Endothelial cell of umbilical vein (primary cell): Measurements from ENCODE around the gene APBB2. TPM values are rescaled to one million over a fixed set of nuclear protein-coding genes. Genes with fewer than 3 reads are reported as not detected.

Source experiments
- BruUV-seq: library from RNA; stranded (reverse); fragments of 400-500 nt; replicated peaks from 2 replicates; lab custom pipeline; 2021; lab: Mats Ljungman, UMichigan
- CTCF ChIA-PET: fragments of 300-600, 350-600 bp; sonication (Branson Sonifier 250); formaldehyde crosslinking; loops from one replicate; lab custom pipeline; 2021; ENCODE audit warnings: antibody characterized with exemption, inconsistent platforms; lab: Charles Lee
- POLR2A ChIA-PET: fragments of 300-600, 350-600 bp; sonication (Branson Sonifier 250); formaldehyde crosslinking; loops from one replicate; lab custom pipeline; 2021; ENCODE audit warnings: antibody characterized with exemption, inconsistent platforms; lab: Charles Lee
- DNase-seq: peaks from one replicate; pipeline ENCODE4 v3.0.0-alpha.2; 2011; ENCODE audit warnings: low read depth, low spot score
- FAIRE-seq: peaks from 2 replicates; lab custom pipeline; 2011; peaks lifted over from hg19 to GRCh38; lab: Jason Lieb, UNC
- H2AFZ ChIP-seq: 2 replicates; pipeline ENCODE4 v1.6.0; 2012; ENCODE audit warnings: low read depth, low read length, control low read depth, inconsistent platforms
- H3K27ac ChIP-seq: 2 replicates; pipeline ENCODE4 v1.5.1; 2011; ENCODE audit warnings: low read depth, mild to moderate bottlenecking, control low read depth, low read length, moderate library complexity; ENCODE audit not compliant: insufficient read depth
- H3K27me3 ChIP-seq, 2 experiments: 2 replicates each; pipeline versions ENCODE4 v1.6.0 to v1.6.1; 2011; ENCODE audit warnings: low read length in 2 of 2, mixed read lengths in 1 of 2; ENCODE audit not compliant: control insufficient read depth in 2 of 2, insufficient read depth in 2 of 2
- H3K36me3 ChIP-seq, 2 experiments: 2 replicates in 1 of 2; 3 replicates in 1 of 2; pipeline ENCODE4 v1.5.1; 2011; ENCODE audit warnings: low read length in 2 of 2, mild to moderate bottlenecking in 1 of 2, moderate library complexity in 1 of 2; ENCODE audit not compliant: control insufficient read depth in 2 of 2, insufficient read depth in 2 of 2; ENCODE audit errors: extremely low read depth in 1 of 2
- H3K4me1 ChIP-seq: 3 replicates; pipeline ENCODE4 v1.5.1; 2011; ENCODE audit warnings: mild to moderate bottlenecking, low read length; ENCODE audit not compliant: control insufficient read depth, insufficient read depth; ENCODE audit errors: extremely low read depth
- H3K4me2 ChIP-seq: 2 replicates; pipeline ENCODE4 v1.6.1; 2011; ENCODE audit warnings: low read length, control low read depth, mixed read lengths; ENCODE audit not compliant: insufficient read depth
- H3K4me3 ChIP-seq, 3 experiments: fragments of 200-600 bp in 1 of 3; sonication (generic), shearing (Covaris generic) in 1 of 3; replicated peaks in 1 of 3; 2 replicates each; pipeline ENCODE4 v1.5.1; 2011 to 2016; ENCODE audit warnings: control low read depth in 3 of 3, low read length in 3 of 3, mild to moderate bottlenecking in 2 of 3, inconsistent platforms in 1 of 3, low read depth in 1 of 3, moderate library complexity in 1 of 3; ENCODE audit not compliant: insufficient read depth in 1 of 3
- H3K79me2 ChIP-seq: 2 replicates; pipeline ENCODE4 v1.6.0; 2012; ENCODE audit warnings: low read length, inconsistent platforms; ENCODE audit not compliant: control insufficient read depth, insufficient read depth
- H3K9ac ChIP-seq: replicated peaks from 2 replicates; pipeline ENCODE3; 2011; ENCODE audit warnings: low read length, control low read depth; ENCODE audit not compliant: insufficient read depth; ENCODE audit errors: extremely low read depth
- H3K9me1 ChIP-seq: replicated peaks from 3 replicates; pipeline ENCODE4 v1.6.0; 2011; ENCODE audit warnings: mild to moderate bottlenecking, low read length; ENCODE audit not compliant: control insufficient read depth, insufficient read depth; ENCODE audit errors: extremely low read depth
- H3K9me3 ChIP-seq: replicated peaks from 2 replicates; pipeline ENCODE4 v1.5.1; 2012; ENCODE audit warnings: low read length, inconsistent platforms; ENCODE audit not compliant: control insufficient read depth, insufficient read depth
- H4K20me1 ChIP-seq: replicated peaks from 2 replicates; pipeline ENCODE3; 2011; ENCODE audit warnings: mild to moderate bottlenecking, low read length; ENCODE audit not compliant: control insufficient read depth, insufficient read depth; ENCODE audit errors: extremely low read depth
- EZH2 ChIP-seq: IDR thresholded peaks from 2 replicates; pipeline ENCODE4 v1.6.1; 2012; ENCODE audit warnings: borderline replicate concordance, low read depth, mild to moderate bottlenecking, moderate library complexity, low read length, inconsistent platforms; ENCODE audit not compliant: severe bottlenecking
- FOS ChIP-seq: IDR thresholded peaks from 2 replicates; pipeline ENCODE4 v1.6.1; 2011; ENCODE audit warnings: mild to moderate bottlenecking, low read length, moderate library complexity, borderline replicate concordance; ENCODE audit not compliant: insufficient read depth
- GATA2 ChIP-seq: IDR thresholded peaks from 2 replicates; pipeline ENCODE4 v1.7.0; 2011; ENCODE audit warnings: low read depth, mild to moderate bottlenecking, moderate library complexity, mixed read lengths, low read length; ENCODE audit not compliant: insufficient read length, insufficient read depth
- JUN ChIP-seq: IDR thresholded peaks from 2 replicates; pipeline ENCODE4 v1.6.1; 2011; ENCODE audit warnings: borderline replicate concordance, low read depth; ENCODE audit not compliant: insufficient read length, insufficient read depth
- MYC ChIP-seq: IDR thresholded peaks from one replicate; pipeline ENCODE4 v1.6.1; 2011; ENCODE audit warnings: mild to moderate bottlenecking, low read depth, low read length
- POLR2A ChIP-seq: IDR thresholded peaks from 2 replicates; pipeline ENCODE4 v1.6.1; 2012; ENCODE audit warnings: low read depth, mild to moderate bottlenecking, control low read depth, low read length
- POLR2AphosphoS5 ChIP-seq: IDR thresholded peaks from 2 replicates; pipeline ENCODE4 v1.6.1; 2012; ENCODE audit warnings: low read depth, mild to moderate bottlenecking, control low read depth, low read length, moderate library complexity; ENCODE audit not compliant: insufficient read depth
- dilution Hi-C: fragments of 300-500 bp; cut with MboI; formaldehyde crosslinking; loops from one replicate; pipeline ENCODE4 v1.15.0; 2019; ENCODE audit warnings: low sequenced_read_pairs; ENCODE audit not compliant: extremely low pct_ligation_motif_present
- intact Hi-C: fragments of 100-400 bp; cut with micrococcal nuclease; formaldehyde crosslinking; loops from one replicate; pipeline ENCODE4 v1.10.0; 2022
- polyA plus RNA-seq, 4 experiments: library from polyadenylated mRNA; depleted of rRNA in 3 of 4; stranded (reverse) in 3 of 4; unstranded in 1 of 4; fragments of >200 nt; gene quantifications; 2 replicates each; pipeline versions ENCODE4 v1.2.1 to v1.2.3, GENCODE V29; 2011 to 2012; ENCODE audit warnings: missing spikeins in 1 of 4
- total RNA-seq: library from RNA; stranded (reverse); gene quantifications from 2 replicates; pipeline ENCODE4 v1.2.3, GENCODE V29; 2021
- TF ChIP-seq, protein P1 (sequence below): IDR thresholded peaks from 2 replicates; pipeline ENCODE4 v1.6.1; 2011; ENCODE audit not compliant: insufficient read depth, insufficient read length
- TF ChIP-seq, protein P2 (sequence below), 2 donors: IDR thresholded peaks; 1 replicate in 1 of 2; 2 replicates in 1 of 2; pipeline ENCODE4 v1.5.1; 2011; ENCODE audit warnings: low read length in 2 of 2, mild to moderate bottlenecking in 2 of 2, moderate library complexity in 2 of 2, control low read depth in 1 of 2, inconsistent platforms in 1 of 2, low read depth in 1 of 2; ENCODE audit not compliant: insufficient read depth in 1 of 2; ENCODE audit errors: extremely low read depth in 1 of 2

APBB2 gene
- total and polyA plus RNA-seq, 2 donors (not counting 3 experiments of a cell fraction or from before 2014, with no cell fraction given), result 79.8 to 124 TPM

DNA sequence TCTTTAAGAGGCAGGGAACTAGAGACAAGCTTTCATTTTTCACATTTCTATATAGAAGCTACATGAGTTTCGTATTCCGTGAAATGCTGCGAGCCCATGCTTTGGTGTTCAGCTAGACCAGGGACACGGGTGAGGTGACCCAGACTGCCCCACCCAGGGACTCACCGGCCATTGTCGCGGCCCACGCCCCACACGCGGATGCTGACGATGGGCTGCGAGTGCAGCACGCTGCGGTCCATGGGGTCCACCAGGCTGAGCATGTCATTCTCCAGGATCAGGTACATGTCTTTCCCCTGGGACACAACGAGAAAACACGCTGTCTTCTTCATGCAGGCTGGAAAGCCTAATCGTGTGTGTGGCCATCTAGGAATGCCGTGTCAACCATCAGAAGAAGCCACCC is 324.1 kb downstream of the APBB2 start:
- no peak overlapping the region for H3K9ac ChIP-seq
- H3K4me2 ChIP-seq, result no peak overlapping the region
- H3K4me1 ChIP-seq, result no peaks in the 10 kb centered on the region
- intact Hi-C loops (no loop called here), dilution Hi-C loops (no loop called here)
- no peak overlapping the region for H3K4me3 ChIP-seq
- no TSS peak for BruUV-seq
- no peak for FAIRE-seq
- peaks cover 16 to 42% of the 10 kb centered on the region in 2 experiments for H3K36me3 ChIP-seq
- H3K27ac ChIP-seq, result no peak overlapping the region
- no peaks in the 10 kb centered on the region for H3K79me2 ChIP-seq
- DNase-seq, result no peak
- TF ChIP-seq MYC (no peak), FOS (no peak), POLR2A (no peak), POLR2AphosphoS5 (no peak), GATA2 (no peak), JUN (no peak), EZH2 (no peak)
- TF ChIP-seq, protein P1, sequence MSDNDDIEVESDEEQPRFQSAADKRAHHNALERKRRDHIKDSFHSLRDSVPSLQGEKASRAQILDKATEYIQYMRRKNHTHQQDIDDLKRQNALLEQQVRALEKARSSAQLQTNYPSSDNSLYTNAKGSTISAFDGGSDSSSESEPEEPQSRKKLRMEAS, result no peak
- TF ChIP-seq, protein P2, sequence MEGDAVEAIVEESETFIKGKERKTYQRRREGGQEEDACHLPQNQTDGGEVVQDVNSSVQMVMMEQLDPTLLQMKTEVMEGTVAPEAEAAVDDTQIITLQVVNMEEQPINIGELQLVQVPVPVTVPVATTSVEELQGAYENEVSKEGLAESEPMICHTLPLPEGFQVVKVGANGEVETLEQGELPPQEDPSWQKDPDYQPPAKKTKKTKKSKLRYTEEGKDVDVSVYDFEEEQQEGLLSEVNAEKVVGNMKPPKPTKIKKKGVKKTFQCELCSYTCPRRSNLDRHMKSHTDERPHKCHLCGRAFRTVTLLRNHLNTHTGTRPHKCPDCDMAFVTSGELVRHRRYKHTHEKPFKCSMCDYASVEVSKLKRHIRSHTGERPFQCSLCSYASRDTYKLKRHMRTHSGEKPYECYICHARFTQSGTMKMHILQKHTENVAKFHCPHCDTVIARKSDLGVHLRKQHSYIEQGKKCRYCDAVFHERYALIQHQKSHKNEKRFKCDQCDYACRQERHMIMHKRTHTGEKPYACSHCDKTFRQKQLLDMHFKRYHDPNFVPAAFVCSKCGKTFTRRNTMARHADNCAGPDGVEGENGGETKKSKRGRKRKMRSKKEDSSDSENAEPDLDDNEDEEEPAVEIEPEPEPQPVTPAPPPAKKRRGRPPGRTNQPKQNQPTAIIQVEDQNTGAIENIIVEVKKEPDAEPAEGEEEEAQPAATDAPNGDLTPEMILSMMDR (IDR thresholded peaks at IDR 0.05; ENCODE audit: extremely low read depth in 1 of 2, insufficient read depth in 1 of 2, low read depth in 1 of 2, low read length in 2 of 2), result no peak
- POLR2A ChIA-PET, result no interaction called here
- no peaks in the 10 kb centered on the region for H4K20me1 ChIP-seq
- CTCF ChIA-PET, result no interaction called here
- H2AFZ ChIP-seq, result no peak overlapping the region
- no peaks in the 10 kb centered on the region for H3K27me3 ChIP-seq
- H3K9me3 ChIP-seq, result no peaks in the 10 kb centered on the region
- H3K9me1 ChIP-seq, result no peaks in the 10 kb centered on the region
